ENCODE results near the gene CHRNA4. TPM values are rescaled to one million over a fixed set of nuclear protein-coding genes. Genes with fewer than 3 reads are reported as not detected.
"Not testable (repeated sequence)": the region's sequence is repeated elsewhere in the genome, so short reads cannot be mapped to it uniquely, and the experiment has no call there.

The CHRNA4 gene
- total and polyA plus RNA-seq, 9 donors: 0.44 to 2.3 (median 0.76) TPM

GRCh38 chr20:63342561-63343459 is 18.3 kb downstream of the CHRNA4 start:
- peaks cover 43% of the 10 kb centered on the region for H3K4me1 ChIP-seq (ENCODE audit: control insufficient read depth, insufficient read depth, low read length)
- DNase-seq: no peak
- peaks cover 34% of the 10 kb centered on the region for H3K27me3 ChIP-seq (ENCODE audit: control insufficient read depth, insufficient read depth, low read length)
- no peak overlapping the region for H3K27ac ChIP-seq (ENCODE audit: low read length)
- H3K36me3 ChIP-seq (ENCODE audit: control insufficient read depth, insufficient read depth, low read length): no peaks in the 10 kb centered on the region
- no peak overlapping the region for H3K4me3 ChIP-seq (ENCODE audit: low read length)
- WGBS (ENCODE audit: insufficient coverage): 74% methylated on average over 58 of the region's 59 CpGs
- H3K9me3 ChIP-seq (replicated peaks; ENCODE audit: control insufficient read depth, low read depth, low read length): no peaks in the 10 kb centered on the region

DNA sequence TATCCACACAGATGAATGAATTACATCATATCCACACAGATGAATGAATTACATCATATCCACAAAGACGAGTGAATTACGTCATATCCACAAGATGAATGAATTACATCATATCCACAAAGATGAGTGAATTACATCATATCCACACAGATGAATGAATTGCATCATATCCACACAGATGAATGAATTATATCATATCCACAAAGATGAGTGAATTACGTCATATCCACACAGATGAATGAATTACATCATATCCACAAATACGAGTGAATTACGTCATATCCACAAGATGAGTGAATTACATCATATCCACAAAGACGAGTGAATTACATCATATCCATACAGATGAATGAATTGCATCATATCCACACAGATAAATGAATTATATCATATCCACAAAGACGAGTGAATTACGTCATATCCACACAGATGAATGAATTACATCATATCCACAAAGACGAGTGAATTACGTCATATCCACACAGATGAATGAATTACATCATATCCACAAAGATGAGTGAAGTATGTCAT is 20.9 kb downstream of the CHRNA4 start:
- not testable (repeated sequence) for H3K9me3 ChIP-seq (replicated peaks; ENCODE audit: control insufficient read depth, low read depth, low read length); DNase-seq; H3K4me3 ChIP-seq (ENCODE audit: low read length); H3K27ac ChIP-seq (ENCODE audit: low read length); H3K36me3 ChIP-seq (ENCODE audit: control insufficient read depth, insufficient read depth, low read length)
- WGBS (ENCODE audit: insufficient coverage): no CpG with 5 or more reads among the region's 10 CpGs
- Histone ChIP-seq H3K4me1 (ENCODE audit: control insufficient read depth, insufficient read depth, low read length) (peaks cover 27% of the 10 kb centered on the region), H3K27me3 (ENCODE audit: control insufficient read depth, insufficient read depth, low read length) (peaks cover 40% of the 10 kb centered on the region)

GRCh38 chr20:63339154-63340094 is 21.7 kb downstream of the CHRNA4 start:
- 100% methylated on average over 2 of the region's 14 CpGs for WGBS (ENCODE audit: insufficient coverage)
- not testable (repeated sequence) for DNase-seq; H3K36me3 ChIP-seq (ENCODE audit: control insufficient read depth, insufficient read depth, low read length); H3K27ac ChIP-seq (ENCODE audit: low read length); H3K9me3 ChIP-seq (replicated peaks; ENCODE audit: control insufficient read depth, low read depth, low read length); H3K4me3 ChIP-seq (ENCODE audit: low read length)
- peaks cover 38% of the 10 kb centered on the region for H3K27me3 ChIP-seq (ENCODE audit: control insufficient read depth, insufficient read depth, low read length)
- peaks cover 19% of the 10 kb centered on the region for H3K4me1 ChIP-seq (ENCODE audit: control insufficient read depth, insufficient read depth, low read length)

DNA sequence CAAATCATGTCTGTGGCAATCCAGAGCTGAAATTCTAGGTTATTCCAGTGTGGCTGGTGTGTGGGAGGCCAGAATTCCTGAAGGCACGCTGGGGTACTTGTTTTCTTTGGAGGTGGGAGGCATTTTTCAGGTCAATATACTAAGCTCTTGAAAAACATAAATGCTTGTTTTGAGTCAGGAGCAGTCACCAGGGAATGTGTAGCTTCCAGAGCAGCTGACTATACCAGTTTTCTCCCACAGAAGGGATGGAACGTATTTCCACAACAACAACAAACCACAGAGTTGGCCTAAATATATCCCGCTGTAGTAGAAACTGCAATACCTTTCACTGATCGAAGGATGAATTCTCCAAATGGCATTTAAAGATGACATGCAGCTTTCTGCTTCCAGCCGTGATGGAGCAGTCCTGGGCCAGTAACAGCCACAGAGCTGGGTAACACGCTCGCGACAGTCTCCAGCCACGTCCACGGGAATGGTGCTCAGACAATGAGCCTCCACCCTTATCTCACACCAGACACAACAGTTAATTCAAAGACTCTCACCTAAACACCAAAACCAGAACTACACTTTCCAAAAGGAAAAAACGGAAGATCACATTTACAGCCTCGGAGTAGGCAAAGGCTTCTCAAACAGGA is 23.2 kb downstream of the CHRNA4 start:
- 75% methylated on average over 9 of the region's 12 CpGs for WGBS (ENCODE audit: insufficient coverage)
- no peaks in the 10 kb centered on the region for H3K9me3 ChIP-seq (replicated peaks; ENCODE audit: control insufficient read depth, low read depth, low read length)
- no peak for DNase-seq
- peaks cover 4% of the 10 kb centered on the region for H3K4me1 ChIP-seq (ENCODE audit: control insufficient read depth, insufficient read depth, low read length)
- H3K27ac ChIP-seq (ENCODE audit: low read length): no peak overlapping the region
- H3K4me3 ChIP-seq (ENCODE audit: low read length): no peak overlapping the region
- no peaks in the 10 kb centered on the region for H3K36me3 ChIP-seq (ENCODE audit: control insufficient read depth, insufficient read depth, low read length)
- peaks cover 24% of the 10 kb centered on the region for H3K27me3 ChIP-seq (ENCODE audit: control insufficient read depth, insufficient read depth, low read length)

GRCh38 chr20:63336232-63336752 is 24.9 kb downstream of the CHRNA4 start:
- Histone ChIP-seq H3K4me3 (ENCODE audit: low read length) (no peak overlapping the region), H3K9me3 (replicated peaks; ENCODE audit: control insufficient read depth, low read depth, low read length) (peaks cover 8% of the 10 kb centered on the region), H3K27me3 (ENCODE audit: control insufficient read depth, insufficient read depth, low read length) (peaks cover 13% of the 10 kb centered on the region), H3K4me1 (ENCODE audit: control insufficient read depth, insufficient read depth, low read length) (peaks cover 1% of the 10 kb centered on the region), H3K36me3 (ENCODE audit: control insufficient read depth, insufficient read depth, low read length) (no peaks in the 10 kb centered on the region), H3K27ac (ENCODE audit: low read length) (no peak overlapping the region)
- WGBS (ENCODE audit: insufficient coverage): 87% methylated on average over 27 of the region's 29 CpGs
- no peak for DNase-seq

GRCh38 chr20:63335711-63336110 is 25.4 kb downstream of the CHRNA4 start:
- peaks cover 13% of the 10 kb centered on the region for H3K27me3 ChIP-seq (ENCODE audit: control insufficient read depth, insufficient read depth, low read length)
- 35% methylated on average over 7 of the region's 9 CpGs for whole genome bisulfite sequencing (ENCODE audit: insufficient coverage)
- H3K27ac ChIP-seq (ENCODE audit: low read length): no peak overlapping the region

GRCh38 chr20:63335060-63335459 is 26.1 kb downstream of the CHRNA4 start:
- not testable (repeated sequence) for H3K9me3 ChIP-seq (replicated peaks; ENCODE audit: control insufficient read depth, low read depth, low read length); H3K36me3 ChIP-seq (ENCODE audit: control insufficient read depth, insufficient read depth, low read length); DNase-seq; H3K4me3 ChIP-seq (ENCODE audit: low read length); H3K27ac ChIP-seq (ENCODE audit: low read length)
- peaks cover 13% of the 10 kb centered on the region for H3K4me1 ChIP-seq (ENCODE audit: control insufficient read depth, insufficient read depth, low read length)
- WGBS (ENCODE audit: insufficient coverage): 93% methylated on average over 6 of the region's 9 CpGs
- H3K27me3 ChIP-seq (ENCODE audit: control insufficient read depth, insufficient read depth, low read length): peaks cover 13% of the 10 kb centered on the region

More at GRCh38 chr20:63335711-63336110, 25.4 kb downstream of the CHRNA4 start:
- H3K36me3 ChIP-seq (ENCODE audit: control insufficient read depth, insufficient read depth, low read length): no peaks in the 10 kb centered on the region
- peaks cover 6% of the 10 kb centered on the region for H3K4me1 ChIP-seq (ENCODE audit: control insufficient read depth, insufficient read depth, low read length)
- H3K9me3 ChIP-seq (replicated peaks; ENCODE audit: control insufficient read depth, low read depth, low read length): peaks cover 8% of the 10 kb centered on the region
- H3K4me3 ChIP-seq (ENCODE audit: low read length): no peak overlapping the region
- no peak for DNase-seq

- no peaks in the 10 kb centered on the region for H3K36me3 ChIP-seq (ENCODE audit: control insufficient read depth, insufficient read depth, low read length)
- no peak for DNase-seq
- H3K4me3 ChIP-seq (ENCODE audit: low read length): no peak overlapping the region
- H3K27me3 ChIP-seq (ENCODE audit: control insufficient read depth, insufficient read depth, low read length): peaks cover 13% of the 10 kb centered on the region
- H3K9me3 ChIP-seq (replicated peaks; ENCODE audit: control insufficient read depth, low read depth, low read length): peaks cover 8% of the 10 kb centered on the region
- H3K4me1 ChIP-seq (ENCODE audit: control insufficient read depth, insufficient read depth, low read length): peaks cover 17% of the 10 kb centered on the region
- WGBS (ENCODE audit: insufficient coverage): 88% methylated on average over 2 of the region's 8 CpGs
- H3K27ac ChIP-seq (ENCODE audit: low read length): no peak overlapping the region
Observed at GRCh38 chr20:63334356-63334755, 26.8 kb downstream of the CHRNA4 start.

GRCh38 chr20:63333241-63333836 is 27.8 kb downstream of the CHRNA4 start:
- H3K27ac ChIP-seq (ENCODE audit: low read length): no peak overlapping the region
- H3K27me3 ChIP-seq (ENCODE audit: control insufficient read depth, insufficient read depth, low read length): peaks cover 11% of the 10 kb centered on the region
- peaks cover 17% of the 10 kb centered on the region for H3K4me1 ChIP-seq (ENCODE audit: control insufficient read depth, insufficient read depth, low read length)
- WGBS (ENCODE audit: insufficient coverage): 83% methylated on average over 15 of the region's 19 CpGs
- no peak overlapping the region for H3K4me3 ChIP-seq (ENCODE audit: low read length)
- peaks cover 8% of the 10 kb centered on the region for H3K9me3 ChIP-seq (replicated peaks; ENCODE audit: control insufficient read depth, low read depth, low read length)
- no peaks in the 10 kb centered on the region for H3K36me3 ChIP-seq (ENCODE audit: control insufficient read depth, insufficient read depth, low read length)
- DNase-seq: no peak

Measured in muscle of leg (tissue), 11 donors.